Right lung (tissue), 10 donors: Measurements from ENCODE around the gene BCL6. TPM values are rescaled to one million over a fixed set of nuclear protein-coding genes. Genes with fewer than 3 reads are reported as not detected.

Experiments
- DNase-seq, 2 donors: peaks; one replicate each; pipeline ENCODE4 v3.0.0-alpha.2; 2013
- long read RNA-seq, 8 donors: transcript quantifications; one replicate each; lab custom pipeline, GENCODE V29; 2026
- polyA plus RNA-seq, 5 donors: library from polyadenylated mRNA; unstranded; fragments of 120-200 nt; gene quantifications; one replicate each; pipeline versions ENCODE4 v1.2.1 to v1.2.3, GENCODE V29; 2013; ENCODE audit warnings: inconsistent platforms in 1 of 5, low replicate concordance in 1 of 5; ENCODE audit not compliant: insufficient read length in 5 of 5, insufficient read depth in 1 of 5

Gene BCL6
- 10 to 100 TPM; 11.9 to 20.6 (median 15.2) TPM for polyA plus RNA-seq
- long read RNA-seq, donor 1, result 0 reads
- long read RNA-seq, donor 2, partial matches to known transcripts, result 0 of 3 reads
- long read RNA-seq, donor 2, other reads (novel, unspliced or antisense), result 0 of 3 reads
- long read RNA-seq, donor 3, result 0 reads
- long read RNA-seq, donor 4, partial matches to known transcripts, result 0 of 1 reads
- long read RNA-seq, donor 4, other reads (novel, unspliced or antisense), result 0 of 1 reads
- long read RNA-seq, donor 5, result 0 reads
- long read RNA-seq, donor 6, partial matches to known transcripts, result 0 of 3 reads
- long read RNA-seq, donor 6, other reads (novel, unspliced or antisense), result 0 of 3 reads
- long read RNA-seq, donor 7, result 0 reads
- long read RNA-seq, donor 8, result 0 reads

GRCh38 chr3:187745201-187746058, at the start of gene BCL6:
TSS of gene BCL6 (minus strand) at chr3:187745468. CDS start at chr3:187733693, 11,775 bp downstream.
- DNase-seq, result peak; percentile 98

- no peak for DNase-seq
Observed at GRCh38 chr3:187794731-187795130, 49.5 kb upstream of the BCL6 start.

GRCh38 chr3:187793618-187794017, 48.4 kb upstream of the BCL6 start:
- no peak for DNase-seq

GRCh38 chr3:187792521-187792920, 47.3 kb upstream of the BCL6 start:
- DNase-seq, result no peak

GRCh38 chr3:187789872-187790271, 44.6 kb upstream of the BCL6 start:
- DNase-seq, result no peak

GRCh38 chr3:187788984-187789857, 44.0 kb upstream of the BCL6 start:
- DNase-seq, result no peak

- no peak for DNase-seq
Observed at GRCh38 chr3:187783098-187783497, 37.8 kb upstream of the BCL6 start.

- DNase-seq, result no peak
Observed at GRCh38 chr3:187782006-187782405, 36.7 kb upstream of the BCL6 start.

GRCh38 chr3:187781001-187781400, 35.7 kb upstream of the BCL6 start:
- DNase-seq, result no peak

GRCh38 chr3:187778726-187779125, 33.5 kb upstream of the BCL6 start:
- DNase-seq, result no peak

GRCh38 chr3:187777331-187777941, 32.2 kb upstream of the BCL6 start:
- DNase-seq, result no peak

- no peak for DNase-seq
Observed at GRCh38 chr3:187775549-187775948, 30.3 kb upstream of the BCL6 start.

GRCh38 chr3:187774185-187774789, 29.0 kb upstream of the BCL6 start:
- no peak for DNase-seq

- DNase-seq, result no peak
Observed at GRCh38 chr3:187773233-187774184, 28.2 kb upstream of the BCL6 start.

GRCh38 chr3:187770224-187770623, 25.0 kb upstream of the BCL6 start:
- DNase-seq, result no peak

- DNase-seq, result no peak
Observed at GRCh38 chr3:187769771-187770170, 24.5 kb upstream of the BCL6 start.

GRCh38 chr3:187767266-187768012, 22.2 kb upstream of the BCL6 start:
- no peak for DNase-seq

GRCh38 chr3:187765342-187765741, 20.1 kb upstream of the BCL6 start:
- no peak for DNase-seq
